Measurements from ENCODE around the gene EXOC6B. TPM values are rescaled to one million over a fixed set of nuclear protein-coding genes. Genes with fewer than 3 reads are reported as not detected.

The EXOC6B gene
- total RNA-seq, 1 donor from 2014 or later, result 32.4 TPM

DNA sequence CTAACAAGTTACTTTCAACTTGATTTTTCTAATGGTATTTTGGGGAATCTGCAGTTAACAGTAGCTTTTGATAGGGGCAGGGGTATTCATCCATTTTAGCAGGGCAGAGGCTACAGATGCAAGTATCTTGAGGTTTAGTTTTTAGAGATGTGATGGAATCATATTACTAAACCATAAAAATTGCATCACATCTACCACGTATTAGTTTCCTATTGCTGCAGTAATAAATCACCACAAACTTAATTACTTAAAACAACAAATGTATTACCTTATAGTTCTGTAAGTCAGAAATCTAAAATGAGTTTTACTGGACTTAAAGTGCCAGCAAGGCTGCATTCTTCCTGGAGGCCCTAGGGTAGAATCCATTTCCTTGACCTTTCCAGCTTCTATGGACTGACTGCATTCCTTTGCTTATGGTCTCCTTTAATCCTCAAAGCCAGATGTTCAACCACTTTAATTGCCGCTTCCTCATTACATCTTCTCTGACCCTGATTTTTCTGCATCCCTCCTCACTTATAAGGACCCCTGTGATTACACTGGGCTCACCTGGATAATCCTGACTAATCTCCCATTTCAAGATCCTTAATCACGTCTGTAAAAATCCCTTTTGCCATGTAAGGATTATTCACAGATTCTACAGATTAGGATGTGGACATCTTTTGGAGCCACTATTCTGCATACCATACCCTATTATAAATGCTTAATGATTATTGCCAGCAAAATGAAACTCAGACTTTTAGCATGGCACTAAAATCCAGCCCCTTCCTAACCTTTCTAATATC is 21.9 kb upstream of the EXOC6B start:
- H3K27me3 ChIP-seq, result no peaks in the 10 kb centered on the region
- H3K36me3 ChIP-seq, result no peaks in the 10 kb centered on the region
- no peaks in the 10 kb centered on the region for H3K4me1 ChIP-seq
- no peak for DNase-seq (ENCODE audit: low spot score in 2 of 2)
- no peak overlapping the region for H3K4me3 ChIP-seq
- no peaks in the 10 kb centered on the region for H3K9me3 ChIP-seq
- intact Hi-C loops (cut with DNase I), result no loop called here
- TF ChIP-seq, protein P1, sequence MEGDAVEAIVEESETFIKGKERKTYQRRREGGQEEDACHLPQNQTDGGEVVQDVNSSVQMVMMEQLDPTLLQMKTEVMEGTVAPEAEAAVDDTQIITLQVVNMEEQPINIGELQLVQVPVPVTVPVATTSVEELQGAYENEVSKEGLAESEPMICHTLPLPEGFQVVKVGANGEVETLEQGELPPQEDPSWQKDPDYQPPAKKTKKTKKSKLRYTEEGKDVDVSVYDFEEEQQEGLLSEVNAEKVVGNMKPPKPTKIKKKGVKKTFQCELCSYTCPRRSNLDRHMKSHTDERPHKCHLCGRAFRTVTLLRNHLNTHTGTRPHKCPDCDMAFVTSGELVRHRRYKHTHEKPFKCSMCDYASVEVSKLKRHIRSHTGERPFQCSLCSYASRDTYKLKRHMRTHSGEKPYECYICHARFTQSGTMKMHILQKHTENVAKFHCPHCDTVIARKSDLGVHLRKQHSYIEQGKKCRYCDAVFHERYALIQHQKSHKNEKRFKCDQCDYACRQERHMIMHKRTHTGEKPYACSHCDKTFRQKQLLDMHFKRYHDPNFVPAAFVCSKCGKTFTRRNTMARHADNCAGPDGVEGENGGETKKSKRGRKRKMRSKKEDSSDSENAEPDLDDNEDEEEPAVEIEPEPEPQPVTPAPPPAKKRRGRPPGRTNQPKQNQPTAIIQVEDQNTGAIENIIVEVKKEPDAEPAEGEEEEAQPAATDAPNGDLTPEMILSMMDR (IDR thresholded peaks at IDR 0.05), result no peak
- H3K27ac ChIP-seq, result no peak overlapping the region

DNA sequence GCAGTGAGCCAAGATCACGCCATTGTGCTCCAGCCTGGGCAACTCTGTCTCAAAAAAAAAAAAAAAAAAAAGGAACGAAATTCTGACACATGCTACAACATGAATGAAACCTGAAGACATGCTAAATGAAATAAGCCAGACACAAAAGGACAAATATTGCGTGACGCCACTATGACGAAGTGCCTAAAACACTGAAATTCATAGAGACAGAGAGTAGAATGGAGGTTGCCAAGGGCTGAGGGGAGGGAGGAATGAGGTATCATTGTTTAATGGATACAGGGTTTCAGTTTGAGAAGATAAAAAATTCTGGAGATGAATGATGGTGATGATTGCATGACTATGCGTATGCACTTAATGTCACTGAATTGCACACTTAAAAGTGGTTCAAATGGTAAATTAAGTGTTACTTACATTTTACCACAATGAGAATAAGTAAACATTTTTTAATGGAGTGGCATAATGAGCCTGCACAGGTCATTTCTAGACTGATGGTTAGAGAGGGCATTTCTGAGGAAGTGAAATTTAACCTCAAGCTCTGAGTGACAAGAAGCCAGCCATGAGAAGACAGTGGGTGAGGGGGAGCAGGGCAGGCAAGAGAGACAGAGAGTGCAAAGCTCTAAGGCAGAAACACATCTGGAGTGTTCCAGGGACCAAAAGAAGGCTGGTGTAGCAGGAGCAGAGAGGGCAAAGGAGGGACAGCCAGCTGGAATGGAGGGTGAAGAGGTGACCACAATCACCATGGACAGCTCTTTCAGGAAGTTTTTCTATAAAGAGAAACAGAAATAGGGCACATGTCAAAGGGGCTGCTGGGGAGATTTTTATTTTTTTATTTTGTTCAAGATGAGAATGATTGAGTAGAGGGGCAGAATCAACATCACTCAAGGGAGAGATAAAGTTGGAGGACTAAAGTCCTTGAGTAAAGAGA is 20.6 kb upstream of the EXOC6B start:
- TF ChIP-seq, protein P1 (IDR thresholded peaks at IDR 0.05), result no peak
- H3K4me1 ChIP-seq, result no peaks in the 10 kb centered on the region
- DNase-seq (ENCODE audit: low spot score in 2 of 2), result no peak
- H3K27ac ChIP-seq, result no peak overlapping the region
- H3K27me3 ChIP-seq, result no peaks in the 10 kb centered on the region
- no peaks in the 10 kb centered on the region for H3K9me3 ChIP-seq
- H3K4me3 ChIP-seq, result no peak overlapping the region
- intact Hi-C loops (cut with DNase I), result no loop called here
- H3K36me3 ChIP-seq, result no peaks in the 10 kb centered on the region

DNA sequence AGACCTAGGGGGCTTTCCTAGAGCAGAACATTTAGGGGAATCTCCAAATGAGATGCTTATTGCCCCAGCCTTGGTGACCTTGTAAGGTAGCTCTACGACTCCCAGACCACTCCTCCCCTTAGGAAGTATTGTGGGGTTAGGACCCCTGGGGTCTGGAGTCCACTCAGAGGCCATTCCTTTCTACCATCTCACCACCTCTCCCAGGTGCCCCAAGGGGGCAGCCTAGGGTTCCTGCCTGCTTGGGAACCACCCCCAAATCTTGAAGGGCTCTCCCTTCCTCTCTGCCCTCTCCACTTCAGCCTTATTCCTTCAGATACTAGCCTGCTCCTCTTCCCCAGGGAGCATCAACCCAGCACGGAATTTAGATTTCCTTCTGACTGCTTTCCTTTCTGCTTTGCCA is 17.5 kb upstream of the EXOC6B start:
- no peak overlapping the region for H3K4me3 ChIP-seq
- DNase-seq (ENCODE audit: low spot score in 2 of 2), result no peak
- no peak overlapping the region for H3K27ac ChIP-seq
- H3K9me3 ChIP-seq, result no peaks in the 10 kb centered on the region
- TF ChIP-seq, protein P1 (IDR thresholded peaks at IDR 0.05), result no peak
- intact Hi-C loops (cut with DNase I), result no loop called here
- H3K27me3 ChIP-seq, result no peaks in the 10 kb centered on the region
- H3K36me3 ChIP-seq, result no peaks in the 10 kb centered on the region
- H3K4me1 ChIP-seq, result no peaks in the 10 kb centered on the region

DNA sequence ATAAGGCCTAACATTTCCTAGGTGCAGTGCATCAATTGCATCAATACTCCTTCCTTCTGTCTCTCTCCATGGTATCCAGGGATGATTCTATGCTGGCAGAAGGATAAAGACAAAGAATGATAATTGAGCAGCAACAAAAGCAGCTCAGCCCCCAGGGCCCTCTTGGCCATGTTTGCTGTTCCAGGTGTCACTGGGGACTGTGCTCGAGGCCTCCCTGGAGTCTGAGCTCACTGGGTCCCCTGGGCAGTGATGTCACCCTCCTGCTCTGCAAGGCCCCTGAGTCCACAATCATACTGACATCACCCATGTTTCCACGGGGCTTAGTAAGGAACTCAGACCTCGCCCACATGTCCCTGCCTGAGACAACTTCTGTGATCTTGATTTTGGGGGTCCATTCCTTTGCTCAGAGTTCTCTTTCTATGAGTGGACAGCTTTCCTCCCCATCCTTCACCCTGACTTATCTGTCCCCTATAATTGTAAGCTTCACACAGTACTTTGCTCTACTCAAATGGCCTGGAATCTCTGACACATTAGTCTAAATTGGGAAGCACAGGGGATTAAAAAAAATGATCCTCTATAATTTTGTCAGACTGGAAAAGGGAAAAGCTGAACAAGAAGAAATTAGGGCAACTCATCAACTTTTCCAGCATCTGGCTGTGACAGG is 15.8 kb upstream of the EXOC6B start:
- no peaks in the 10 kb centered on the region for H3K36me3 ChIP-seq
- H3K4me1 ChIP-seq, result no peaks in the 10 kb centered on the region
- TF ChIP-seq, protein P1 (IDR thresholded peaks at IDR 0.05), result no peak
- intact Hi-C loops (cut with DNase I), result no loop called here
- H3K9me3 ChIP-seq, result no peaks in the 10 kb centered on the region
- H3K4me3 ChIP-seq, result no peak overlapping the region
- H3K27me3 ChIP-seq, result no peaks in the 10 kb centered on the region
- no peak for DNase-seq (ENCODE audit: low spot score in 2 of 2)
- H3K27ac ChIP-seq, result no peak overlapping the region

GRCh38 chr2:72840066-72840465 is 14.2 kb upstream of the EXOC6B start:
- DNase-seq (ENCODE audit: low spot score in 2 of 2), result no peak
- TF ChIP-seq, protein P1 (IDR thresholded peaks at IDR 0.05), result no peak
- intact Hi-C loops (cut with DNase I), result no loop called here
- no peaks in the 10 kb centered on the region for H3K27me3 ChIP-seq
- H3K36me3 ChIP-seq, result no peaks in the 10 kb centered on the region
- H3K4me1 ChIP-seq, result no peaks in the 10 kb centered on the region
- H3K27ac ChIP-seq, result no peak overlapping the region
- H3K4me3 ChIP-seq, result no peak overlapping the region
- H3K9me3 ChIP-seq, result no peaks in the 10 kb centered on the region
